Measurements from ENCODE around the gene PROK1.
"Not testable (repeated sequence)": the region's sequence is repeated elsewhere in the genome, so short reads cannot be mapped to it uniquely, and the experiment has no call there.

Gene PROK1

DNA sequence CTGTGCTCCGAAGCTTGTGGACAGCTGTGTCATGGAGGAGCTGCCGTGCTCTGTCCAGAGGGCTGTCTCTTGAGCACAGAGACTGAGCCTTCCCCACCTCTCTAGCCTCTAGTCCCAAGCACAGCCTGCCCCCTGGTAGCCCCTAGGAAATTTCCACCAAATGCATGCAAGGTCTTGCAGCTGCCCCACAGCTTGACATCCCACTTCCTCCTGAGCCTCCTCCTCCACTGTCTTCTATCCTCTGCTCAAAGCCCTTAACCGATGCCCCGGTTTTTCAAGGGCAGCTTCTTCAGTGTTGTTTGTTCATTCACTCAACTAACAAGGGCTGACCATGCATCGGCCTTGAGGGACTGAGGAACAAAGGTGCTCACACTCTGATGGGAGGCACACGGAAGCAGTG is 20.6 kb upstream of the PROK1 start:
- no peaks in the 10 kb centered on the region for H3K9me3 ChIP-seq (ENCODE audit: severe bottlenecking)
- H3K36me3 ChIP-seq, result no peaks in the 10 kb centered on the region
- no peaks in the 10 kb centered on the region for H3K27me3 ChIP-seq (ENCODE audit: insufficient read depth, low read depth, severe bottlenecking)
- DNase-seq, result no peak
- no peak overlapping the region for H3K4me3 ChIP-seq (ENCODE audit: low read depth, low read length)
- TF ChIP-seq, protein P1, sequence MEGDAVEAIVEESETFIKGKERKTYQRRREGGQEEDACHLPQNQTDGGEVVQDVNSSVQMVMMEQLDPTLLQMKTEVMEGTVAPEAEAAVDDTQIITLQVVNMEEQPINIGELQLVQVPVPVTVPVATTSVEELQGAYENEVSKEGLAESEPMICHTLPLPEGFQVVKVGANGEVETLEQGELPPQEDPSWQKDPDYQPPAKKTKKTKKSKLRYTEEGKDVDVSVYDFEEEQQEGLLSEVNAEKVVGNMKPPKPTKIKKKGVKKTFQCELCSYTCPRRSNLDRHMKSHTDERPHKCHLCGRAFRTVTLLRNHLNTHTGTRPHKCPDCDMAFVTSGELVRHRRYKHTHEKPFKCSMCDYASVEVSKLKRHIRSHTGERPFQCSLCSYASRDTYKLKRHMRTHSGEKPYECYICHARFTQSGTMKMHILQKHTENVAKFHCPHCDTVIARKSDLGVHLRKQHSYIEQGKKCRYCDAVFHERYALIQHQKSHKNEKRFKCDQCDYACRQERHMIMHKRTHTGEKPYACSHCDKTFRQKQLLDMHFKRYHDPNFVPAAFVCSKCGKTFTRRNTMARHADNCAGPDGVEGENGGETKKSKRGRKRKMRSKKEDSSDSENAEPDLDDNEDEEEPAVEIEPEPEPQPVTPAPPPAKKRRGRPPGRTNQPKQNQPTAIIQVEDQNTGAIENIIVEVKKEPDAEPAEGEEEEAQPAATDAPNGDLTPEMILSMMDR (IDR thresholded peaks at IDR 0.05; ENCODE audit: low read depth, low read length), result no peak
- no peak overlapping the region for H3K27ac ChIP-seq

DNA sequence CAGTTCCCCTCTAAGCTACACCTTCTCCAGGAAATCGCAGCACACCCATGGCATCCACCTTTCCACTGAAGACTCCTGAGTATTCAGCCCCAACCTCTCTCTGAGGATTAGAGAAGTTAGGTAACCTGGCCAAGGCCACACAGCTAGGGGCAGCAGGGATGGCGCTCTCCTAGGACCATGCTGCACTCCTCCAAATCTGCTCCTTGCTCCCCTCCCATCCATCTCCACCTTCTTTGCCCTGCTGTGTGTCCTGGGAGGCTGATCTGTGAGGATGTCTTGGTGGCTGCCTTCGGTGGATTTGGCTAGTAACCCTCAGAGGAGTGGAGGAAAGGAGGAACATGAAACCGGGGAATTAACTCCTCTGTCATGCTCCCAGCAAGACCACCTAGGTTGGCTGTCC is 20.0 kb upstream of the PROK1 start:
- Histone ChIP-seq H3K27me3 (ENCODE audit: insufficient read depth, low read depth, severe bottlenecking) (no peaks in the 10 kb centered on the region), H3K4me3 (ENCODE audit: low read depth, low read length) (no peak overlapping the region), H3K27ac (no peak overlapping the region), H3K36me3 (no peaks in the 10 kb centered on the region), H3K9me3 (ENCODE audit: severe bottlenecking) (no peaks in the 10 kb centered on the region)
- DNase-seq, result no peak
- TF ChIP-seq, protein P1 (IDR thresholded peaks at IDR 0.05; ENCODE audit: low read depth, low read length), result no peak

DNA sequence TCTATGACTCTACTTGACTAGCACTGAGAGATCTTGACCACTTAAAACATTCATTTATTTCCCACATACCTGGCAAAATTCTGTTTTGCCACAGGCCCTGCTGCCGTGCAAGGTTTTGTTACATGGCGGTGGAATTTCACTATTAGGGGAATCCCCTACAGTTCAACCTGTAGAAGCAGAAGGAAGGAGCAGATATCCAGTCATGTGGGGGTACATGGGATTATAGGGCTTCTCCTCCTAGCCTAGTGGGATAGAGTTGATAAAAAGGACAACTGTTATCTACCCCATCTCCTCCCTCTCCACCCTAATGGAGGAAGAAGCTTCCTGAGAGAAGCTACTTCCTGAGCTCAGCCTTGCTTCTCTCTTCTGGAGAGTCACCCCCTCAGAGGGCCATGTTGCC is 17.7 kb upstream of the PROK1 start:
- H3K27me3 ChIP-seq (ENCODE audit: insufficient read depth, low read depth, severe bottlenecking), result no peaks in the 10 kb centered on the region
- no peak overlapping the region for H3K4me3 ChIP-seq (ENCODE audit: low read depth, low read length)
- H3K36me3 ChIP-seq, result no peaks in the 10 kb centered on the region
- DNase-seq, result no peak
- no peaks in the 10 kb centered on the region for H3K9me3 ChIP-seq (ENCODE audit: severe bottlenecking)
- H3K27ac ChIP-seq, result no peak overlapping the region
- TF ChIP-seq, protein P1 (IDR thresholded peaks at IDR 0.05; ENCODE audit: low read depth, low read length), result no peak

DNA sequence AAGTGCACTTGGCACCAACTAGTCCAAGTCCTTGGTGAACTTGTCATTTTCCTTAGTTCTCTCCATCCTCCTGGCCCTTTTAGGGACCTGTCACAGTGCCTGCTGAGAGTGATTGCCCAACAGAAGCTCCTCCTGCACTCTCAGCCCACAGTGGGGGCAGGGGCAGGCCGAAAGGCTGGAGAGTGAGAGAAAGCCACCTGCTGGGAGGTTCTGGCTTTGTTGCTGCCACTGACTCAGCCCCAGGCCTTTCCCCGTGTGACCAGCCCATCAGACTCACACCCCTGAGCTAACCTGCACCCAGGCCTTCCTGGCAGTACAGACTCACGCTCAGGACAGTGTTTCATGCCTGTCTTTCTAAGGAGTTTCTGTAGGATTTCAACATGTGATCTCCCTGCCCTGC is 17.1 kb upstream of the PROK1 start:
- Histone ChIP-seq H3K4me3 (ENCODE audit: low read depth, low read length) (no peak overlapping the region), H3K27ac (no peak overlapping the region), H3K36me3 (no peaks in the 10 kb centered on the region), H3K9me3 (ENCODE audit: severe bottlenecking) (no peaks in the 10 kb centered on the region), H3K27me3 (ENCODE audit: insufficient read depth, low read depth, severe bottlenecking) (no peaks in the 10 kb centered on the region)
- TF ChIP-seq, protein P1 (IDR thresholded peaks at IDR 0.05; ENCODE audit: low read depth, low read length), result peak; percentile 64
- DNase-seq, result peak; percentile 75

DNA sequence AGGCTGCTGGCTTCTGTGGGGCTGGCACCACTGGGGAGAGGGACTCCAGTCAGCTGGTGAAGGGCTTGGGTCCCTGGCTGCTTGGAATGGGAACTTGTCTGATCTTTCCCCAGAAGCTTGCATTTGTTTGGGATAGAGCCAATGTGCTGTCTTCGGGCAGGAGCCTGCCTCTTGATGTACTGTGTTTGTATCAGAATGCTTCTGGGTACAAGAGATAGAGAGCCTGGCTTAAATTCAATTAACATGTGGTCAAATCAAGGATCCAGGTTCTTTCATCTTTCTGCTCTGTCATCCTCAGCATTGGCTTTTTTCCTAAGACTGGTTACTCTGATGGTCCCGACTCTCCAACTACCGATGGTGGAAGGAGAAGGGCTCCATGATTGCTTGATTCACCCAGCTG is 16.0 kb upstream of the PROK1 start:
- TF ChIP-seq, protein P1 (IDR thresholded peaks at IDR 0.05; ENCODE audit: low read depth, low read length), result no peak
- DNase-seq, result no peak
- H3K4me3 ChIP-seq (ENCODE audit: low read depth, low read length), result no peak overlapping the region
- no peak overlapping the region for H3K27ac ChIP-seq
- H3K27me3 ChIP-seq (ENCODE audit: insufficient read depth, low read depth, severe bottlenecking), result no peaks in the 10 kb centered on the region
- no peaks in the 10 kb centered on the region for H3K9me3 ChIP-seq (ENCODE audit: severe bottlenecking)
- no peaks in the 10 kb centered on the region for H3K36me3 ChIP-seq

DNA sequence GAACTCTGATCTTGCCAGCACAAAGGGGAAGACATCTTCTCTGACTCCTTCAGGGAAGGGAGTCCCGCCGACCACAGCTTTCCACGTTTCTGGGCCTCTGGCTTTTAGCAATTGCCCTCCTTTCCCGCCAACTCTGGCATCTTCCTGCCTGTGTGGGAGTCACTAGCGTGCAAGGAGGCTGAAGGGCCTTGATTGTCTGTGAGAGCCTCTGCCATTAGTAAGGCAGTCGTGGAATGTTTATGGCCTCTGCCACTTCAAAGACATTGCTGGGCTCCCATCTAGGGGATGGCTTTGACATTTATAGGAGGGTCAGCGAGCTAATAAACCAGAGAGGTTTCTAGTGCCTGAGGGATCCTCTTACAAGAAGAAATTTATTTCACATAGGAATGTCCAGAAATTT is 14.3 kb upstream of the PROK1 start:
- no peak for DNase-seq
- Histone ChIP-seq H3K4me3 (ENCODE audit: low read depth, low read length) (no peak overlapping the region), H3K27ac (no peak overlapping the region), H3K27me3 (ENCODE audit: insufficient read depth, low read depth, severe bottlenecking) (no peaks in the 10 kb centered on the region), H3K9me3 (ENCODE audit: severe bottlenecking) (no peaks in the 10 kb centered on the region), H3K36me3 (no peaks in the 10 kb centered on the region)
- TF ChIP-seq, protein P1 (IDR thresholded peaks at IDR 0.05; ENCODE audit: low read depth, low read length), result no peak

DNA sequence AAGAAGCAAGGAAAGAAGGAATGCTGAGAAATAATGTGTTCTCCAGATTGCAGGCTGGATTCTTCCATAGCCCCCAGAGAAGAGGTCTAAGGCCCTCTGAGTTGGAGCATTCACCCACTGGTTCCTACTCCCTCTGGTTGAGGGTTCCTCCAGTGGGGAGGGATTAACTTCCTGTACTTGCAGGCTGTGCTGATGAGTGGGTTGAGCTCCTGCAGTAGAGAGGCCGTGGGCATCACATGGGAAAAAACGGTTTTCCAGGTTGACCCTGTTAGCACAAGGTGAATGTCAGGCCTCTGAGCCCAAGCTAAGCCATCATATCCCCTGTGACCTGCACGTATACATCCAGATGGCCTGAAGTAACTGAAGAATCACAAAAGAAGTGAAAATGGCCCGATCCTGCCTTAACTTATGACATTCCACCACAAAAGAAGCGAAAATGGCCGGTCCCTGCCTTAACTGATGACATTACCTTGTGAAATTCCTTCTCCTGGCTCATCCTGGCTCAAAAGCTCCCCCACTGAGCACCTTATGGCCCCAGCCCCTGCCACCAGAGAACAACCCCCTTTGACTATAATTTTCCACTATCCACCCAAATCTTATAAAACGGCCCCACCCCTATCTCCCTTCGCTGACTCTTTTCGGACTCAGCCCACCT is 13.2 kb upstream of the PROK1 start:
- H3K27me3 ChIP-seq (ENCODE audit: insufficient read depth, low read depth, severe bottlenecking); H3K27ac ChIP-seq; H3K4me3 ChIP-seq (ENCODE audit: low read depth, low read length); H3K36me3 ChIP-seq; DNase-seq; H3K9me3 ChIP-seq (ENCODE audit: severe bottlenecking): not testable (repeated sequence)

Measured in WERI-Rb-1 (cell line).